Duodenal mucosa (tissue), 2 donors: ENCODE data around the gene C16orf87.

Source experiments
- H3K27ac ChIP-seq: one replicate; pipeline ENCODE4 v1.7.0; 2013; ENCODE audit warnings: low read depth, low read length
- H3K27me3 ChIP-seq, 2 donors: one replicate each; pipeline ENCODE4 v1.7.0; 2013; ENCODE audit warnings: low read length in 2 of 2, control low read depth in 1 of 2; ENCODE audit not compliant: insufficient read depth in 2 of 2, control insufficient read depth in 1 of 2
- H3K36me3 ChIP-seq, 2 donors: one replicate each; pipeline ENCODE4 v1.7.0; 2013; ENCODE audit warnings: low read length in 2 of 2, control low read depth in 1 of 2; ENCODE audit not compliant: insufficient read depth in 2 of 2, control insufficient read depth in 1 of 2
- H3K4me1 ChIP-seq, 2 donors: one replicate each; pipeline ENCODE4 v1.7.0; 2013; ENCODE audit warnings: low read length in 2 of 2, control low read depth in 1 of 2; ENCODE audit not compliant: insufficient read depth in 2 of 2, control insufficient read depth in 1 of 2
- H3K4me3 ChIP-seq, 2 donors: one replicate each; pipeline ENCODE4 v1.7.0; 2013; ENCODE audit warnings: low read length in 2 of 2, low read depth in 1 of 2
- H3K9ac ChIP-seq, 2 donors: one replicate each; pipeline ENCODE4 v1.7.0; 2013; ENCODE audit warnings: low read length in 2 of 2, low read depth in 1 of 2
- H3K9me3 ChIP-seq, 2 donors: one replicate each; pipeline ENCODE4 v1.7.0; 2013; ENCODE audit warnings: low read length in 2 of 2, control low read depth in 1 of 2; ENCODE audit not compliant: control insufficient read depth in 1 of 2

C16orf87 gene

GRCh38 chr16:46801428-46802049 lies 29.4 kb downstream of the C16orf87 start:
- no peaks in the 10 kb centered on the region for H3K4me1 ChIP-seq
- H3K27ac ChIP-seq: no peak overlapping the region
- no peak overlapping the region for H3K4me3 ChIP-seq
- H3K27me3 ChIP-seq: no peaks in the 10 kb centered on the region
- H3K9me3 ChIP-seq: no peaks in the 10 kb centered on the region
- no peak overlapping the region for H3K9ac ChIP-seq
- H3K36me3 ChIP-seq: peaks cover 0 to 4% of the 10 kb centered on the region in 2 donors

- Histone ChIP-seq H3K27ac (no peak overlapping the region), H3K4me3 (no peak overlapping the region), H3K9ac (no peak overlapping the region), H3K4me1 (no peaks in the 10 kb centered on the region), H3K27me3 (no peaks in the 10 kb centered on the region), H3K9me3 (no peaks in the 10 kb centered on the region), H3K36me3 (peaks cover 0 to 4% of the 10 kb centered on the region in 2 donors)
Measured at GRCh38 chr16:46800494-46800893, 30.5 kb downstream of the C16orf87 start.

- H3K9ac ChIP-seq: no peak overlapping the region
- no peak overlapping the region for H3K27ac ChIP-seq
- no peaks in the 10 kb centered on the region for H3K4me1 ChIP-seq
- peaks cover 0 to under 1% of the 10 kb centered on the region in 2 donors for H3K36me3 ChIP-seq
- H3K27me3 ChIP-seq: no peaks in the 10 kb centered on the region
- no peak overlapping the region for H3K4me3 ChIP-seq
- peaks cover 0 to 5% of the 10 kb centered on the region in 2 donors for H3K9me3 ChIP-seq
Measured at GRCh38 chr16:46797501-46797900, 33.5 kb downstream of the C16orf87 start.

- Histone ChIP-seq H3K27ac (no peak overlapping the region), H3K4me3 (no peak overlapping the region), H3K9me3 (peaks cover 0 to 5% of the 10 kb centered on the region in 2 donors), H3K9ac (no peak overlapping the region), H3K27me3 (no peaks in the 10 kb centered on the region), H3K4me1 (no peaks in the 10 kb centered on the region), H3K36me3 (no peaks in the 10 kb centered on the region)
Measured at GRCh38 chr16:46796764-46797269, 34.2 kb downstream of the C16orf87 start.

- H3K36me3 ChIP-seq: no peaks in the 10 kb centered on the region
- no peak overlapping the region for H3K4me3 ChIP-seq
- no peaks in the 10 kb centered on the region for H3K27me3 ChIP-seq
- no peak overlapping the region for H3K27ac ChIP-seq
- H3K4me1 ChIP-seq: peaks cover 3 to 5% of the 10 kb centered on the region in 2 donors
- no peak overlapping the region for H3K9ac ChIP-seq
- H3K9me3 ChIP-seq: peaks cover 0 to 5% of the 10 kb centered on the region in 2 donors
Measured at GRCh38 chr16:46793841-46794240, 37.1 kb downstream of the C16orf87 start.

GRCh38 chr16:46790599-46791270 lies 40.2 kb downstream of the C16orf87 start:
- peaks cover 3 to 5% of the 10 kb centered on the region in 2 donors for H3K4me1 ChIP-seq
- H3K27ac ChIP-seq: no peak overlapping the region
- no peaks in the 10 kb centered on the region for H3K36me3 ChIP-seq
- H3K4me3 ChIP-seq: peak overlapping the region; percentile 73 to 82
- H3K9me3 ChIP-seq: peaks cover 2 to 5% of the 10 kb centered on the region in 2 donors
- H3K27me3 ChIP-seq: no peaks in the 10 kb centered on the region
- peak overlapping the region; percentile 58 to 65 for H3K9ac ChIP-seq

- peak overlapping the region; percentile 25 for H3K27ac ChIP-seq
Measured at GRCh38 chr16:46789499-46790414, 41.2 kb downstream of the C16orf87 start.

GRCh38 chr16:46788891-46789474 lies 42.0 kb downstream of the C16orf87 start:
- H3K27me3 ChIP-seq: no peaks in the 10 kb centered on the region
- H3K4me3 ChIP-seq: no peak overlapping the region
- H3K27ac ChIP-seq: no peak overlapping the region
- no peak overlapping the region for H3K9ac ChIP-seq
- peaks cover 3 to 5% of the 10 kb centered on the region in 2 donors for H3K4me1 ChIP-seq
- peaks cover 2 to 5% of the 10 kb centered on the region in 2 donors for H3K9me3 ChIP-seq
- no peaks in the 10 kb centered on the region for H3K36me3 ChIP-seq

More at GRCh38 chr16:46789499-46790414, 41.2 kb downstream of the C16orf87 start:
- peaks cover 2 to 5% of the 10 kb centered on the region in 2 donors for H3K9me3 ChIP-seq
- peak overlapping the region; percentile 73 to 82 for H3K4me3 ChIP-seq
- no peaks in the 10 kb centered on the region for H3K27me3 ChIP-seq
- H3K4me1 ChIP-seq: peaks cover 3 to 5% of the 10 kb centered on the region in 2 donors
- H3K36me3 ChIP-seq: no peaks in the 10 kb centered on the region
- peak overlapping the region; percentile 58 to 65 for H3K9ac ChIP-seq

GRCh38 chr16:46787909-46788308 lies 43.1 kb downstream of the C16orf87 start:
- no peaks in the 10 kb centered on the region for H3K36me3 ChIP-seq
- no peak overlapping the region for H3K27ac ChIP-seq
- no peaks in the 10 kb centered on the region for H3K27me3 ChIP-seq
- peaks cover 0 to 2% of the 10 kb centered on the region in 2 donors for H3K9me3 ChIP-seq
- H3K9ac ChIP-seq: no peak overlapping the region
- H3K4me3 ChIP-seq: no peak overlapping the region
- H3K4me1 ChIP-seq: peaks cover 3 to 5% of the 10 kb centered on the region in 2 donors
